Measurements from ENCODE around the gene ZNF532. TPM values are rescaled to one million over a fixed set of nuclear protein-coding genes. Genes with fewer than 3 reads are reported as not detected.

ZNF532 gene
- total and polyA plus RNA-seq, 2 donors from 2014 or later, result 5.7 to 76.3 TPM

GRCh38 chr18:58993260-58993659 lies 128.6 kb downstream of the ZNF532 start:
- DNase-seq (no peak), FAIRE-seq (peak; percentile 98)
- intact Hi-C loops (cut with DNase I), result no loop called here

DNA sequence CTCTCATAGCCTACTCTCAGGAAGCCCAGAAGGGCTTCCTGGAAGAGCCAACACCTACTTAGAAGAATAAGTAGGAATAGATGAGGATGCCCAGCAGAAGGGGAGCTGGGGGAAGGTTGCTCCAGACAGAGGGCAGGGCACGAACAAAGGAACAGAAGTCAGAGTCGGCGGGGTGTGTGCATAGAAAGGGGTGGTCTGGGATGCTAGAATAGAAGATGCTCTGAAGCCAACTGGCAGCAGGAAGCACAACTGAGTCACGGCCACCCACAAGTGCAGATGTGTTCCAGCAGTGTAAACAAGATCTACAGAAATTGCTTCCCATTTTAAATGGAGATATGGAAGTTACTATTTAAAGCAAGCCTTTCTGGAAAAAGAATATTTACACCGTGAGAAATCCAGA lies 131.0 kb downstream of the ZNF532 start:
- H3K9me3 ChIP-seq (ENCODE audit: control insufficient read depth in 2 of 3, insufficient read depth in 1 of 3, low read length in 3 of 3), result no peaks in the 10 kb centered on the region
- H3K9ac ChIP-seq (ENCODE audit: low read length in 3 of 3), result no peak overlapping the region
- H3K27me3 ChIP-seq (ENCODE audit: control insufficient read depth, insufficient read depth, low read length), result no peaks in the 10 kb centered on the region
- peaks cover 0 to 32% (median 19%) of the 10 kb centered on the region in 3 donors for H3K4me1 ChIP-seq (ENCODE audit: control insufficient read depth in 2 of 3, insufficient read depth in 2 of 3, low read depth in 1 of 3, low read length in 3 of 3)
- H3K4me3 ChIP-seq (ENCODE audit: low read length in 3 of 3), result no peak overlapping the region
- no peak for FAIRE-seq
- peak overlapping the region in 1 of 2 donors; percentile 76 for H3K27ac ChIP-seq (ENCODE audit: low read depth in 2 of 2, low read length in 2 of 2)
- intact Hi-C loops (cut with DNase I), result no loop called here
- no peak for DNase-seq
- TF ChIP-seq CTCF (IDR thresholded peaks at IDR 0.05; ENCODE audit: borderline replicate concordance, extremely low read depth, insufficient read depth), result no peak
- no peaks in the 10 kb centered on the region for H3K36me3 ChIP-seq (ENCODE audit: control insufficient read depth in 2 of 3, insufficient read depth in 3 of 3, low read length in 3 of 3)

More at GRCh38 chr18:58993260-58993659, 128.6 kb downstream of the ZNF532 start:
- no peaks in the 10 kb centered on the region for H3K36me3 ChIP-seq (ENCODE audit: control insufficient read depth in 2 of 3, insufficient read depth in 3 of 3, low read length in 3 of 3)
- peaks cover 0 to 37% (median 19%) of the 10 kb centered on the region in 3 donors for H3K4me1 ChIP-seq (ENCODE audit: control insufficient read depth in 2 of 3, insufficient read depth in 2 of 3, low read depth in 1 of 3, low read length in 3 of 3)
- H3K27ac ChIP-seq (ENCODE audit: low read depth in 2 of 2, low read length in 2 of 2), result peak overlapping the region; percentile 88 to 96
- H3K9me3 ChIP-seq (ENCODE audit: control insufficient read depth in 2 of 3, insufficient read depth in 1 of 3, low read length in 3 of 3), result no peaks in the 10 kb centered on the region
- H3K27me3 ChIP-seq (ENCODE audit: control insufficient read depth, insufficient read depth, low read length), result no peaks in the 10 kb centered on the region
- H3K9ac ChIP-seq (ENCODE audit: low read length in 3 of 3), result no peak overlapping the region
- H3K4me3 ChIP-seq (ENCODE audit: low read length in 3 of 3), result no peak overlapping the region
- no peak for TF ChIP-seq CTCF (IDR thresholded peaks at IDR 0.05; ENCODE audit: borderline replicate concordance, extremely low read depth, insufficient read depth)

GRCh38 chr18:58996131-58996641 lies 131.5 kb downstream of the ZNF532 start:
- no peak for DNase-seq
- Histone ChIP-seq H3K4me1 (ENCODE audit: control insufficient read depth in 2 of 3, insufficient read depth in 2 of 3, low read depth in 1 of 3, low read length in 3 of 3) (peaks cover 0 to 27% (median 19%) of the 10 kb centered on the region in 3 donors), H3K9me3 (ENCODE audit: control insufficient read depth in 2 of 3, insufficient read depth in 1 of 3, low read length in 3 of 3) (no peaks in the 10 kb centered on the region), H3K27me3 (ENCODE audit: control insufficient read depth, insufficient read depth, low read length) (no peaks in the 10 kb centered on the region), H3K36me3 (ENCODE audit: control insufficient read depth in 2 of 3, insufficient read depth in 3 of 3, low read length in 3 of 3) (no peaks in the 10 kb centered on the region), H3K9ac (ENCODE audit: low read length in 3 of 3) (no peak overlapping the region), H3K4me3 (ENCODE audit: low read length in 3 of 3) (no peak overlapping the region), H3K27ac (ENCODE audit: low read depth in 2 of 2, low read length in 2 of 2) (no peak overlapping the region)
- TF ChIP-seq CTCF (IDR thresholded peaks at IDR 0.05; ENCODE audit: borderline replicate concordance, extremely low read depth, insufficient read depth), result no peak
- FAIRE-seq, result no peak
- intact Hi-C loops (cut with DNase I), result no loop called here

GRCh38 chr18:58996696-58997095 lies 132.0 kb downstream of the ZNF532 start:
- Histone ChIP-seq H3K27me3 (ENCODE audit: control insufficient read depth, insufficient read depth, low read length) (no peaks in the 10 kb centered on the region), H3K9me3 (ENCODE audit: control insufficient read depth in 2 of 3, insufficient read depth in 1 of 3, low read length in 3 of 3) (no peaks in the 10 kb centered on the region), H3K9ac (ENCODE audit: low read length in 3 of 3) (no peak overlapping the region), H3K4me3 (ENCODE audit: low read length in 3 of 3) (no peak overlapping the region), H3K4me1 (ENCODE audit: control insufficient read depth in 2 of 3, insufficient read depth in 2 of 3, low read depth in 1 of 3, low read length in 3 of 3) (peaks cover 0 to 22% (median 16%) of the 10 kb centered on the region in 3 donors), H3K36me3 (ENCODE audit: control insufficient read depth in 2 of 3, insufficient read depth in 3 of 3, low read length in 3 of 3) (no peaks in the 10 kb centered on the region), H3K27ac (ENCODE audit: low read depth in 2 of 2, low read length in 2 of 2) (no peak overlapping the region)
- intact Hi-C loops (cut with DNase I), result no loop called here
- DNase-seq (no peak), FAIRE-seq (no peak)
- TF ChIP-seq CTCF (IDR thresholded peaks at IDR 0.05; ENCODE audit: borderline replicate concordance, extremely low read depth, insufficient read depth), result no peak
